C4-2B (cell line): ENCODE results near the gene PACSIN2.

Source experiments
- ZFX ChIP-seq: fragments of 450-650 bp; IDR thresholded peaks from 2 replicates; pipeline ENCODE4 v1.6.1; 2017
- TF ChIP-seq, protein P1 (sequence below): fragments of 450-650 bp; conservative IDR thresholded peaks from 2 replicates; pipeline ENCODE4 v1.5.1; 2017; ENCODE audit warnings: mild to moderate bottlenecking

DNA sequence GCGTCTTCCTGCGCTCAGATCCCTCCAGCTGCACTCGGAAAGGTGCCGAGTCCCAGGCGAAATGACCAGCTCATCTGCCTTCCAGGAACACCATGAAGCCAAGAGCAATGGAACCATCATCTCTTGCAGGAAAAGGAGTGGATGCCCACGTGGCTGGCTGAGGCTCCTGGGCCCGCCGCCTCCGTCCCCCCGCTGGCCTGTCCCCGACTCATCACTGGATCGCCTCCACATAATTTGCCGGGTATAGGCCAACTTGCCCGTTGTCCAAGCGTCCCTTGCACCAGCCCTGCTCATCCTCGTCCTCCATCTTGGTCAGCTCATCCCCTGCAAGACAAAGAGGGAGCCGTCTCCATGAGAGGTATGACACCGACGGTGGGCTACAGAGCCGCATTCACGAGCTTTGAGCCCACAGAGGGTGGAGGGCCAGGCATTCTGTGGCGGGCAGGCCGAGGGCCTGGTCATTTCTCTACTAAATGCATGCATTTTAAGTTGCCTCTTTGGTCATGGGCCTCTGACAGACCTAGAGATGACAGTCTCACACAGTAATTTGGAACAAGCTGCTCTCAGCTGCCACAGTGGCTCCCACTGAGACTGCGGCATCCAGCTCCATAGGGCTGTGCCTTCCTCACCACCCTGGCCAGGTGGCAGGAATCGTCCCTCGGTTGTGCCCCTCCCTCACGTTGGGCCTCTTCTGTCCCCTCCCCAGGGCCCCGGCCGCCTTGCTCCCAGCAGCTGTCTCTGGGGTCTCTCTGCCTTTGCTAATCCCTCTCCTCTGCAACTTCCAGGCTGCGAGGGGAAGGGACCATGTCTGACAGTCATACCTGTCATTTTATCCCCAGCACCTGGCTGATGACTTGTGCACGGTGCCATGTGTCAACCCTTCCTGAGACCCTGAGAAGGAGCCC lies 143.6 kb downstream of the PACSIN2 start:
- TF ChIP-seq, protein P1, sequence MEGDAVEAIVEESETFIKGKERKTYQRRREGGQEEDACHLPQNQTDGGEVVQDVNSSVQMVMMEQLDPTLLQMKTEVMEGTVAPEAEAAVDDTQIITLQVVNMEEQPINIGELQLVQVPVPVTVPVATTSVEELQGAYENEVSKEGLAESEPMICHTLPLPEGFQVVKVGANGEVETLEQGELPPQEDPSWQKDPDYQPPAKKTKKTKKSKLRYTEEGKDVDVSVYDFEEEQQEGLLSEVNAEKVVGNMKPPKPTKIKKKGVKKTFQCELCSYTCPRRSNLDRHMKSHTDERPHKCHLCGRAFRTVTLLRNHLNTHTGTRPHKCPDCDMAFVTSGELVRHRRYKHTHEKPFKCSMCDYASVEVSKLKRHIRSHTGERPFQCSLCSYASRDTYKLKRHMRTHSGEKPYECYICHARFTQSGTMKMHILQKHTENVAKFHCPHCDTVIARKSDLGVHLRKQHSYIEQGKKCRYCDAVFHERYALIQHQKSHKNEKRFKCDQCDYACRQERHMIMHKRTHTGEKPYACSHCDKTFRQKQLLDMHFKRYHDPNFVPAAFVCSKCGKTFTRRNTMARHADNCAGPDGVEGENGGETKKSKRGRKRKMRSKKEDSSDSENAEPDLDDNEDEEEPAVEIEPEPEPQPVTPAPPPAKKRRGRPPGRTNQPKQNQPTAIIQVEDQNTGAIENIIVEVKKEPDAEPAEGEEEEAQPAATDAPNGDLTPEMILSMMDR: no peak
- no peak for TF ChIP-seq ZFX
